Measurements from ENCODE around the gene ZNF556. TPM values are rescaled to one million over a fixed set of nuclear protein-coding genes. Genes with fewer than 3 reads are reported as not detected.
"Not testable (repeated sequence)": the region's sequence is repeated elsewhere in the genome, so short reads cannot be mapped to it uniquely, and the experiment has no call there.

ZNF556 gene
- total and polyA plus RNA-seq, 2 experiments from 2014 or later = 0.03 TPM; not detected in 1

GRCh38 chr19:2887391-2887914 is 20.3 kb downstream of the ZNF556 start:
- H3K27ac ChIP-seq = no peak overlapping the region
- H4K20me1 ChIP-seq (ENCODE audit: insufficient read depth, poor library complexity, severe bottlenecking) = no peaks in the 10 kb centered on the region
- no peaks in the 10 kb centered on the region for H3K9me3 ChIP-seq (ENCODE audit: low read depth)
- H3K9me2 ChIP-seq (replicated peaks; ENCODE audit: insufficient read depth) = no peaks in the 10 kb centered on the region
- DNase-seq (ENCODE audit: low spot score) = peak; percentile 76
- no peaks in the 10 kb centered on the region for H3K4me1 ChIP-seq (ENCODE audit: insufficient read depth)
- H2AFZ ChIP-seq = no peak overlapping the region
- H3K36me3 ChIP-seq (replicated peaks; ENCODE audit: insufficient read depth, low read depth) = no peaks in the 10 kb centered on the region
- H3K79me2 ChIP-seq = no peaks in the 10 kb centered on the region
- no peaks in the 10 kb centered on the region for H3K27me3 ChIP-seq
- TF ChIP-seq CTCF (IDR thresholded peaks at IDR 0.05; ENCODE audit: poor library complexity) (peak; percentile 68), EZH2 (IDR thresholded peaks at IDR 0.05; ENCODE audit: borderline replicate concordance) (no peak), EZH2phosphoT487 (IDR thresholded peaks at IDR 0.05; ENCODE audit: low read depth, severe bottlenecking, unreplicated experiment) (no peak)
- no peak overlapping the region for H3K4me2 ChIP-seq
- no peak overlapping the region for H3K4me3 ChIP-seq
- WGBS (ENCODE audit: low lambda C conversion rate, missing lambda C conversion rate) = 35% methylated on average over 9 of the region's 9 CpGs

- no peak for DNase-seq (ENCODE audit: low spot score)
- no peak overlapping the region for H2AFZ ChIP-seq
- H3K4me3 ChIP-seq = no peak overlapping the region
- no peaks in the 10 kb centered on the region for H3K79me2 ChIP-seq
- no peaks in the 10 kb centered on the region for H3K36me3 ChIP-seq (replicated peaks; ENCODE audit: insufficient read depth, low read depth)
- H3K4me1 ChIP-seq (ENCODE audit: insufficient read depth) = no peaks in the 10 kb centered on the region
- H3K9me2 ChIP-seq (replicated peaks; ENCODE audit: insufficient read depth) = no peaks in the 10 kb centered on the region
- H3K9me3 ChIP-seq (ENCODE audit: low read depth) = no peaks in the 10 kb centered on the region
- TF ChIP-seq EZH2phosphoT487 (IDR thresholded peaks at IDR 0.05; ENCODE audit: low read depth, severe bottlenecking, unreplicated experiment) = no peak
- TF ChIP-seq CTCF (IDR thresholded peaks at IDR 0.05; ENCODE audit: poor library complexity) = no peak
- TF ChIP-seq EZH2 (IDR thresholded peaks at IDR 0.05; ENCODE audit: borderline replicate concordance) = no peak
- 90% methylated on average over 36 of the region's 37 CpGs for WGBS (ENCODE audit: low lambda C conversion rate, missing lambda C conversion rate)
- no peak overlapping the region for H3K27ac ChIP-seq
- H3K27me3 ChIP-seq = no peaks in the 10 kb centered on the region
- H4K20me1 ChIP-seq (ENCODE audit: insufficient read depth, poor library complexity, severe bottlenecking) = no peaks in the 10 kb centered on the region
- no peak overlapping the region for H3K4me2 ChIP-seq
Measured at GRCh38 chr19:2888731-2889224, 21.6 kb downstream of the ZNF556 start.

- H3K36me3 ChIP-seq (replicated peaks; ENCODE audit: insufficient read depth, low read depth); H3K79me2 ChIP-seq; H3K4me3 ChIP-seq; H3K9me2 ChIP-seq (replicated peaks; ENCODE audit: insufficient read depth); H3K4me2 ChIP-seq; H2AFZ ChIP-seq; DNase-seq (ENCODE audit: low spot score); H3K27me3 ChIP-seq; H4K20me1 ChIP-seq (ENCODE audit: insufficient read depth, poor library complexity, severe bottlenecking); H3K4me1 ChIP-seq (ENCODE audit: insufficient read depth); H3K9me3 ChIP-seq (ENCODE audit: low read depth); H3K27ac ChIP-seq: not testable (repeated sequence)
- WGBS (ENCODE audit: low lambda C conversion rate, missing lambda C conversion rate) = 87% methylated on average over 8 of the region's 8 CpGs
Measured at GRCh38 chr19:2890531-2890930, 23.4 kb downstream of the ZNF556 start.

- no peak overlapping the region for H3K4me3 ChIP-seq
- no peak overlapping the region for H3K27ac ChIP-seq
- no peaks in the 10 kb centered on the region for H3K36me3 ChIP-seq (replicated peaks; ENCODE audit: insufficient read depth, low read depth)
- peaks cover 6% of the 10 kb centered on the region for H3K79me2 ChIP-seq
- H3K9me2 ChIP-seq (replicated peaks; ENCODE audit: insufficient read depth) = no peaks in the 10 kb centered on the region
- no peaks in the 10 kb centered on the region for H3K27me3 ChIP-seq
- H3K4me1 ChIP-seq (ENCODE audit: insufficient read depth) = peaks cover 4% of the 10 kb centered on the region
- DNase-seq (ENCODE audit: low spot score) = no peak
- H3K9me3 ChIP-seq (ENCODE audit: low read depth) = no peaks in the 10 kb centered on the region
- 71% methylated on average over 8 of the region's 8 CpGs for WGBS (ENCODE audit: low lambda C conversion rate, missing lambda C conversion rate)
- no peak overlapping the region for H2AFZ ChIP-seq
- TF ChIP-seq EZH2 (IDR thresholded peaks at IDR 0.05; ENCODE audit: borderline replicate concordance) = no peak
- no peak for TF ChIP-seq EZH2phosphoT487 (IDR thresholded peaks at IDR 0.05; ENCODE audit: low read depth, severe bottlenecking, unreplicated experiment)
- no peak for TF ChIP-seq CTCF (IDR thresholded peaks at IDR 0.05; ENCODE audit: poor library complexity)
- no peaks in the 10 kb centered on the region for H4K20me1 ChIP-seq (ENCODE audit: insufficient read depth, poor library complexity, severe bottlenecking)
- no peak overlapping the region for H3K4me2 ChIP-seq
Measured at GRCh38 chr19:2896694-2897093, 29.6 kb downstream of the ZNF556 start.

All from hepatocyte (in vitro differentiated cells).